ENCODE measurements around the gene ANO10.
"Not testable (repeated sequence)": the region's sequence is repeated elsewhere in the genome, so short reads cannot be mapped to it uniquely, and the experiment has no call there.

The ANO10 gene

GRCh38 chr3:43624619-43625305, 3.0 kb upstream of the ANO10 start:
- DNase-seq, result no peak

DNA sequence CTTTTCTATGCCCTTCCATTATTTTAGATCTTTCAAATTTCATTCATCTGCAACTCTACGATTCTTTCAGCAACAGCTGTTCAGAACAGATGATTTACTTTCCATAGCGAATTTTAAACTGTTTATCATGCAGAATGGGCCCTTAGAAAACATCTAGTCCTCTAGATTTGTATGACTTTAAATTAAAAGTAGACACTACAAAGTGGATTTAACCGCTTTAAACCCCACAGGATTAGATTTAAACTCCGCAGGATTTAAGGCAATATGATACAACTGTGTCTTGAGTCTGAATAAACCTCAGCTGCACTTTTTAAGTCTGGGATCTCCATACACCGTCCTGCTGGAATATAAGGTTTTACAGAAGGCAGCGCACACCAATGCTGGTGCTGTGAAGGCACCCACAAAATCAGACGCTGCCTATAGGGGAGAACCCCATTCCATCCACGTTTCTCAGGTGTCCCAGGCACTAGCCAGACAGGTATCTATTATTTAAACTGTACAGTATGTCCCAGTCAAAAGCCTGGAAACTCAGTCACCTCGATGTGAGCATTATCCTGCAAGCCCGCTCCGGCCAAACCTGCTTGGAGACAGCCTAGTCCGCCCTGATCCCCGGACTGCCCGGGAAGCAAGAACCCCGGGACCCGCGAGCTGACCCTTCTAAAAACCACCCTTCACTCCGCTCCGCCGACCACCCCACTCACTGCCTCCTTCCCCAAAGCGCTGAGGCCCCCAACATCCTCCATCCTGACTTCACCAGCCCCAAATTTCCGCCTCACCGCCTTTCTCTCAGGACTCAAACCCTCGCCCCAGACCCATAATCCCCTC, 768 bp downstream of the ANO10 start:
- no peak for DNase-seq

- no peak for DNase-seq
These were observed 2.2 kb downstream of the ANO10 start for GRCh38 chr3:43619588-43619987.

- DNase-seq, result no peak
These were observed 3.7 kb downstream of the ANO10 start for GRCh38 chr3:43618142-43618541.

DNA sequence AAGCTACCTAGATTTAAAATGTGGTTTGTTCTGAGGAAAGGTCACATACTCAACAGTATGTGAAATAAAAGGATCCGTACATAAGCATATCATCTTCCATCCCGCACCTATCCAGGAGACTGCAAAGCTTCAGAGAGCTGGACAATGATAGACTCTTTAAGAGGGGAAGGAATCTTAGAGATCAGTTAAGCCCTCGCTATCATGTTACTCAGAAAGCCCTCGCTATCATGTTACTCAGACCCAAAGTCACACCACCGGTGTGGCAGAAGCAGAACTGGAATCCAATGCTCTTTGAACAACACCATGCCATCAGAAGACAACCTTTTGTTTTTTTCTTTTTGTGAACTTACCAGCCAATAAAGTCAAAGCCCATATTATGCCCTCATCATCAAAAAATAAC, 5.8 kb downstream of the ANO10 start:
- DNase-seq, result no peak

- DNase-seq, result no peak
These were observed 6.7 kb downstream of the ANO10 start for GRCh38 chr3:43615133-43615532.

DNA sequence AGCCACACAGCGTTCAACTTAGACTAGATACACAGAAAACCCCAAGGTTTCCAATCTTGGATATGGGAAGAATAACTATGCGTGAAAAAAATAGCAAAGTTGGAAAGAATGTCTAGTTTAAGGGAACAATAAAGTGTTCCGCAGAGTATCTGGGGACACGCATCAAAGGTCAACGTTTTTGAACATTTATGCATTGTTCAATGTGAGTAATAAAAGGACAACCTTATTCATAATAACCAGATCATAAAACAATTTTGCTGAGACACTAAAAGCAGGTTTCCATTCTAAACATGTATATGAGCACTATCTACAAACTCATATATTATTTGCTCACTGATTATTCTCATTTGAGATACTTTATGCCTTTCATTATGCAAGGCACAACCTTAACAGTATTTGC, 7.8 kb downstream of the ANO10 start:
- DNase-seq, result no peak

- no peak for DNase-seq
These were observed 9.4 kb downstream of the ANO10 start for GRCh38 chr3:43612419-43612818.

DNA sequence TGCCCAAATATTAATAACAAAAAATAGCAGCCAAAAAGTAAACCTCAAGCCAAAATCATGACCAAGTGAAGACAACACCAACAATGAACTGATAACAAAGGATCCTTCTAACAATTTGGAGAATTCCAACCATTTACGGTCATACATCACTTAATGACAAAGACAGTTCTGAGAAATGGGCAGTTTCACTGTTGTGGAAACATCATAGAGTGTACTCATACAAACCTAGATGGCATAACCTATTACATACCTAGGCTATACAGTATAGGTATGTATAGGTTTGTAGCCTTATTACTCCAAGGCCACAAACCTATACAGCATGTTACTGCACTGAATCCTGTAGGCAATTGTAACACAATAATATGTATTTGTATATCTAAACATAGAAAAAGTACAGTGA, 12.4 kb downstream of the ANO10 start:
- DNase-seq, result no peak

DNA sequence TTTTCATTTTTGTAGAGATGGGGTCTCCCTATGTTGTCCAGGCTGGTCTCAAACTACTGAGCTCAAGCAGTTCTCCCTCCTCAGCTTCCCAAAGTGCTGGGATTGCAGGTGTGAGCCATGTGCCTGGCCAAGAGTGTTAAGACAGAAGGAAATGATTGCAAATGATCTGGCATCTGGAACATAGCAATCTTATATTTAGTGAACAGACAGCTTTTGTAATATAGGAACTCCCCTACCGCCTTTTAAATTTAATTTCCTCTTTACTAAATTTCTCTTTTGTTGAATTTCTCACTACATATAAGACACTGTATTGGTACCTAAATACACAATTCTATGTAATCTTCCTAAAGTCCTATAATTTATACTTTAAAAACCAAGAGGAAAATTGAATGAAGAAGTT, 13.1 kb downstream of the ANO10 start:
- DNase-seq, result no peak

DNA sequence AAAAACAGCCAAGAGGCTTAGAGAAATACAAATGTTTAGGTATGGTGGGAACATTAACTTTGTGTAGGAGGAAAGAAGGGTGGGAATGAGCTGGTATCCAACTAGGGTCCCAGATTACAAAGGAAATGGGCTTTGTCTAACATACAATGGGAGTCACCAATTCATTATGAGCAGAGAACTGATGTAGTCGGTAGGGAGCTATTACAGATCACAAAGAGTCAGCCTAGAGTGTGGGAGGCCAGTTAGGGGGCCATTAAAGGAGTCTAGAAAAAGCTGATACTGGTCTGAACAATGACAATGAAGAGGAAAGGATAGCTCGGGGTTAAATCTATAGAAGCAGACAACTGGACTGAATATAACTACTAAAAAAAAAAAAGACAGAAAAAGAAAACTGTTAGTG, 15.5 kb downstream of the ANO10 start:
- DNase-seq, result no peak

DNA sequence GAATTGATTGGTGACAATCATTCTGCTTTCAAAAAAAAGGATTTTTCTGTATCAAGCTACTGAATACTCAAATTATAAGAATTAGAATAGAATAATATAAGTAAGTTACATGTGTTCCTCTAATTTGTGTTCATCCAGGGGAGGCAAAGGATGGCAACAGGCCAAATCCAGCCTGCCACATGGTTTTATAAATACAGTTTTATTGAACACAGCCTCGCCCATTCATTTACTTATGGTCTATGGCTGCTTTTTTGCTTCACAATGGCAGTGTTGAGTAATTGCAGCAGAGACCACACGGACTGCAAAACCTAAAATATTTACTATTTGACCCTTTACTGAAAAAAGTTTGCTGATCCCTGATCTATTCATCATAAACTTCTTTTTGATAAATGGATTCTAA, 21.9 kb downstream of the ANO10 start:
- DNase-seq, result not testable (repeated sequence)

DNA sequence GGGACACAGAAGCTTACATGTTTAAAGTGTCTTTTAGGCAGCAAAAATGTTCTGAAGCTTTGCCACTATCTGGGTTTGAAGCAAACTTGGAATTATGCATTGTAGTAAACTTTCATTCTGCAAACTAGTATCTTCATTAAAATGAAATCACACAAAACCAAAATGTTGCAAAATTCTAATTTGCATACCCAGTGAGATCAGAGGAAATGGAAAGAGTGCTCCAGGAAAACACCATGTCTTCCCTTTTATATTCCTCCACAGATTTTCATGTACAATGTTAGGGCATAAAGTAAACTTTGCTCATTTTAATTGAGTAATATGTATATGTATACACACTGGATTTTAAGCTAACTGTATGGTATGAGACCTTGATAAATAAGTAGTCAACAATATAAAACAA, 23.9 kb downstream of the ANO10 start:
- no peak for DNase-seq

- DNase-seq, result not testable (repeated sequence)
These were observed 25.6 kb downstream of the ANO10 start for GRCh38 chr3:43596178-43596577.

- not testable (repeated sequence) for DNase-seq
These were observed 26.5 kb downstream of the ANO10 start for GRCh38 chr3:43595280-43595679.

- not testable (repeated sequence) for DNase-seq
These were observed 28.2 kb downstream of the ANO10 start for GRCh38 chr3:43593588-43593987.

- DNase-seq, result not testable (repeated sequence)
These were observed 29.9 kb downstream of the ANO10 start for GRCh38 chr3:43591866-43592265.

DNA sequence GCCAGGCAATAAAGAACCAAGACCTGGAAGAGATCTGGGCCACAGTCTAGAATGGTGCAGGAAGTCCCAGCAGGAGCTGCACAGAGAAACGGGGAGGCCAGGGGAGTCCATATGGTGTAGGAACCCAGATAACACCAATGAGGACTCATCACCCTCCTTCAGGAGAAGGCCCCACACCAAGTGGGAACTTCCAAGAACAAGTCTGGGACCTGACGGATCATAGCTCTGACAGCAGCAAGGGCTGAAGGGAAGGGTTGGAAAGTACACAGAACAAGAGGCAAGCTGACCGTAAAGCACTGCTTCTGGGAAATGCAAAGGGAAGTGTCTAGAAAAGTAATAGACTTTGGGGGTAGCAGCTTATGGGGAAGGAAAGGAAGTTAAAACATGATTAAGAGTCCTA, 34.5 kb downstream of the ANO10 start:
- no peak for DNase-seq

- no peak for DNase-seq
These were observed 37.6 kb downstream of the ANO10 start for GRCh38 chr3:43584043-43584826.

DNA sequence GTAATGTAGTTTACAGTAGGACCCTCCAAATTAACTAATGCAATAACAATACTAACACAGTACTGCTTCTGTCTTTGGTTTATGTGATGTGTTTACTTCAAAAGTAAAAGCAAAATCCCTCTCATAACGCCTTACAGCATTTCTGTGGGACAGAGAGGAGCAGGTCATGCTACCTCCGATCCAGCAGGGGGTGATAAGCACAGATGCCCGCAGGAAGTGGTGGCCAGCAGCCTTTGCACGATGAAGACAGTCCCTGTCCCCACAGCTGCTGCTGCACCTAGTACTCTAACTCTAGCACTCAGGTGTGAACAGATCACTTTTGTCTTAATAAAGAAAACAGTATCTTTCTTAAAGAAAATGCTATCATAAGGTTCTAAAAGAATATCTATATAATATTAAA, 38.3 kb downstream of the ANO10 start:
- no peak for DNase-seq

GRCh38 chr3:43582866-43583265, 38.9 kb downstream of the ANO10 start:
- DNase-seq, result no peak

DNA sequence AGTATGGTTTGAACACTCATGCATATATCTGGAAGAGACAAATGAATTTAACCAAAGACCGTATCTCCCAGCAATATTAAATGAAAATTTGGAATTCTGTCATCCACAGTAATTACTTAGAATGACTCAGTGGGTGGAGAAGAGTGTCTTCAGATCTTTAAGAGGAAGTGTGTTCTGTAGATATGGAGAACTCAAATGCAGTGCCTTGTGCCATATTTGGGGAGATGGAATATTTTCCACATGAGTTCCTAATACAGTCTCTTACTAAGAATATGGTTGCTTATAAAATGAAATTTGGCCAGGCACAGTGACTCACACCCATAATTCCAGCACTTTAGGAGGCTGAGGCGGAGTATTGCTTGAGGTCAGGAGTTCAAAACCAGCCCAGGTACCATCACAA, 40.5 kb downstream of the ANO10 start:
- no peak for DNase-seq

DNA sequence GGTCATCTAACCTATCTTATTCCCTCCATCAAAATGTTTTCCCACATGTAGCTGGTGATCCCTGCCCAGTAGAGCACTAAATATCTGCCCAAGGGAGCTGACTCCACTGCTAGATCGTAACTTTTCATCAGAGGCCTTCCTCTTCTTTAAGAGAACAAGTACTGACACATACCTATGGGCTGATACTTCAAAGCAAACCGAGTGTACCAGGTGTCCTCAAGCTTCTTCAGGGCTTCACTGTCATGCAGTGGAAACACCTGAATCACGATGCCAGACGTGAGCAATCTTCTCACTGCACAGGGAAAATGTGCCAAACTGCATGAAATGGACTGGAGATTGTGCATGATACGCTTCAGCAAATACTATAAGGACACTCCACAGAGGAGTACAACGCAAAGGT, 41.6 kb downstream of the ANO10 start:
- DNase-seq, result no peak

DNA sequence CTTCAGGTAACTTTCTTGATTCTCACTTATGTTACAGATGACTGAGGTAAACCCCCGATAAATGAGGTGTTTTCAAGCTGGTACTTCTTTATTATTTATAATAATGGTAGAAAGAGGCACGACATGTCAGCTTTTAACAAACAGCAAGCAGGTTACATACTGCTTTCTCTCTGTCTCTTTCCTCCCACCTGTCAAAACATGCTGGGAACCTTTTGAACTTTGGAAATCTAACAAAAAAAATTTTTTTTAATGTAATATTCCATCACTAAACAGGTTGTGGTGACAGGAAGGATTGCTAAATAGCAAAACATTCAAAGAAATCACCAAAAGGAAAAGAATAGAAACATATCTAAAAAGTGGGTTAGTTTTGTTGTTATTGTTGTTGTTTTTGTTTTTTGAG, 48.2 kb downstream of the ANO10 start:
- DNase-seq, result no peak
